Sigmoid colon (tissue), 3 donors: ENCODE measurements around the gene EQTN.

Experiments
- POLR2A ChIP-seq, 2 donors: fragments of 450-650 bp; IDR thresholded peaks; one replicate each; pipeline ENCODE4 v1.6.1; 2016; ENCODE audit warnings: antibody characterized with exemption in 2 of 2, mild to moderate bottlenecking in 2 of 2, moderate library complexity in 2 of 2
- TF ChIP-seq, protein P1 (sequence below), 4 experiments: fragments of 450-650 bp in 3 of 4; fragments of 200-600 bp in 1 of 4; IDR thresholded peaks; one replicate each; pipeline ENCODE4 v1.5.1; 2016 to 2019; ENCODE audit warnings: antibody characterized with exemption in 4 of 4, mild to moderate bottlenecking in 3 of 4, moderate library complexity in 2 of 4

DNA sequence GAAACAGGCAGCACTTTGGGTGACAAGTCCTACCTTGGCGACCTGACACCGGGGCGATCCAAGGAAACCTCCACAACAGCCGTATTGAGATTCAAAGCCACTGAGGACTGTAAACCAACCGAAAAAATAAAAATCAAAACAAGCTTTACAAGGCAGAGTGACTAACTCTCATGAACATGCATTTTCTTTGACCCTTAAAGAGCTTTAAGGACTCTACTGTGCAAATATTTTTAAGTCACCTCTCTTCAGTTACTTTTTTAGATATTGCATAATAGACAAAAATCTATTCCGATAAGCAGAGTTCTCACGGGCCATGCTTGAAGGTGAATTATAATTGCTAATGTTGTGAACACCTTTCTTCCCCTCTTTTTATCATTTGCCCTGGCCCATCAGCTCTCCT is 38.3 kb downstream of the EQTN start:
- TF ChIP-seq, protein P1, sequence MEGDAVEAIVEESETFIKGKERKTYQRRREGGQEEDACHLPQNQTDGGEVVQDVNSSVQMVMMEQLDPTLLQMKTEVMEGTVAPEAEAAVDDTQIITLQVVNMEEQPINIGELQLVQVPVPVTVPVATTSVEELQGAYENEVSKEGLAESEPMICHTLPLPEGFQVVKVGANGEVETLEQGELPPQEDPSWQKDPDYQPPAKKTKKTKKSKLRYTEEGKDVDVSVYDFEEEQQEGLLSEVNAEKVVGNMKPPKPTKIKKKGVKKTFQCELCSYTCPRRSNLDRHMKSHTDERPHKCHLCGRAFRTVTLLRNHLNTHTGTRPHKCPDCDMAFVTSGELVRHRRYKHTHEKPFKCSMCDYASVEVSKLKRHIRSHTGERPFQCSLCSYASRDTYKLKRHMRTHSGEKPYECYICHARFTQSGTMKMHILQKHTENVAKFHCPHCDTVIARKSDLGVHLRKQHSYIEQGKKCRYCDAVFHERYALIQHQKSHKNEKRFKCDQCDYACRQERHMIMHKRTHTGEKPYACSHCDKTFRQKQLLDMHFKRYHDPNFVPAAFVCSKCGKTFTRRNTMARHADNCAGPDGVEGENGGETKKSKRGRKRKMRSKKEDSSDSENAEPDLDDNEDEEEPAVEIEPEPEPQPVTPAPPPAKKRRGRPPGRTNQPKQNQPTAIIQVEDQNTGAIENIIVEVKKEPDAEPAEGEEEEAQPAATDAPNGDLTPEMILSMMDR (IDR thresholded peaks at IDR 0.05): no peak
- no peak for TF ChIP-seq POLR2A (IDR thresholded peaks at IDR 0.05)
